HUDEP-2 (cell line): ENCODE data around the gene NECTIN4.
A peak's percentile ranks its signal among the peaks of the same experiment; 100 is the strongest.
"Not testable (repeated sequence)": the region's sequence is repeated elsewhere in the genome, so short reads cannot be mapped to it uniquely, and the experiment has no call there.

Experiments used
- DNase-seq, 76 experiments: peaks; one replicate each; lab custom pipeline; 2025; ENCODE audit not compliant: unreplicated experiment in 76 of 76; lab: John Stamatoyannopoulos, UW

The NECTIN4 gene

DNA sequence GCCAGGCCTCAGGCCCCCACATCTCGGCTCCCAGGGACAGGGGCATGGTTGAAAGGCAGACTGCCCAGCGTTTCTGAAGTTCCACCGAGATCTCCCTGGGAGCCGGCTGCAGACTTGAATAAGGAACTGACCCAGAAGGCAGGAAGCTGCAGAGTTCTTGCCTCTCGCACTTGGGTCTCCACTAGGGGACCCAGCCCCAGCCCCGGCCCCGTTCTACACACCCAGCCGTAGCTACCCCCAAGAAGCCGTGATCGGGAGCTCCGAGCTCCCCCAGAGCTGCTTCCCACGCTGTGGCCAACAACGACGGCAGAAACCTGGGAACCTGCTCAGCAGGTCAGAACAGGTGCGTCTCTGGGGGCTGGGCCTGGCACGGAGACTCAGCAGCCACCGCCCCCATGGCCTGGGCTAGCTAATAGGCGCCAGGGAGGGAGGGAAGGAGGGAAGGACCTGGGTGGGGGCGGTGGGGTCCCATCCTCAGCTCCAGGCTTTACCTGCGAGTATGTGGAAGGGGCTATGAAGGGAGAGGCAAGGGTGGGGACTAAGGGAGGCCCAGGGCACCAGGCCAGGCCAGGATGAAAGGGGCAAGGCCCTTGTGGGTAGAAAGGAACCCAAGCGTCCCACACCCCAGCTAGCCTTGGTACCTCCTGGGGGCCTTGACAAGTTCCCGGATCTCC, at the start of gene NECTIN4:
Gene NECTIN4, minus strand, starts transcription at position 308 of the 674 bp plus-strand sequence. Its CDS starts 262 bp downstream, at position 46.
- no peak for DNase-seq

DNA sequence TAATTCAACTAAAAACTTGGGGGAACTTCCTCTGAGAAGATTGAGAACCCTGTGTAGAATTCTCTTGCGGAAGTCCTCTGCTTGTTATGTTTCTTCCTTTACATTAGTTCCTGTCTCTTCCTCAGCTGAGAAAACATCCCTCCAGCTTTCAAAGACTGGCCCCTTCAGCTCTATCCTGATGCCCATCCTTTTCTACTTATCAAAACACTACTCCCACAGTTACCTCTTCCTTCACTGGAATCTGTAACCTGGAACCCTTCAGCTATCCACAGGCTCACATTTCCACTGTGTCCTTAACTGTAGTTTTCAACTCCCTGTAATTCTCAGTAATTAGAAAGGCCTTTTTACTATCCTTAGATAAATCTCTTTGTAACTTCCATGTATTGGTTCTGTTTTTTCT, 49.1 kb upstream of the NECTIN4 start:
- no peak for DNase-seq

DNA sequence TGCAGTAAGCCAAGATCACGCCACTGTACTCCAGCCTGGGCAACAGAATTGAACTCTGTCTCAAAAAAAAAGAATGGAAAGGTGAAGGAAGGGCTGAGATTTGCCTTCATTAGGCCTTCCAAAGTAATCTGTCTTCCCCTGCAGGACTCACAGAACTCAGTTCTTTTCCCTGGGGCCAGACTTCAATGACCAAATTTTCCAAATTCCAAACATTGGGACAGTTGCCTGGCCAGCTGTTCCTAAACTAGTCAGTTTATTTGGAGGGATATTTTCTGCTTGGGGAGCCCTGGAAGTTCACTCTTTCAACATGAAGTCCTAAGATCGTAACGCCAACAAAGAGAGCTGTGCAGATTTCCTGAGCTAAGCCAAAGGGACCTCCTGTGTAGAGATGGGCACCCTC, 48.5 kb upstream of the NECTIN4 start:
- no peak for DNase-seq

DNA sequence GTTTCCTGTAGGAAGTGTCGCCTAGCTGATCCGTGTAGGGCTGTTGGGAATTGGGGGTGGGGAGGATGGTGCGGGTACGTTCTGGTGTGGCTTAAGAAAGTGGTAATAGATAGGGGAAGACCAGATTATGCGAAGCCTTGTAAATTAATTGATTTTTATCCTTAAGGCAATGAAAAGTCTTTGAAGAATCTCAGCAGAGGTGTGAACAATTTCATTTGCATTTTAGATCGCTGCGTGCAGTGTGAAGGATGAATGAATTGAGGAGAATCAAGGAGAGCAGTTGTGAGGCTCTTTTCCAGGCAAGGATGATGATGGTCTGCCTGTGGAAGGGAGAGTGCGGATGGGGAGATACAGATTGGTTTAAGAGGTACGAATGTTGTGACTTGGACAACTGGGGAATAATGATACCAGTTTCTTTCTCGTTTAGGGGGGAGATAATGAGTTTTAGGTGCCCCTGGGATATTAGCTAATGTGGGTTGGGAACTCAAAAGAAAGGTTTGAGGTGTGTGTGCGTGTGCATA, 43.9 kb upstream of the NECTIN4 start:
- DNase-seq: peak in 2 of 76 experiments; percentile 33 to 40

DNA sequence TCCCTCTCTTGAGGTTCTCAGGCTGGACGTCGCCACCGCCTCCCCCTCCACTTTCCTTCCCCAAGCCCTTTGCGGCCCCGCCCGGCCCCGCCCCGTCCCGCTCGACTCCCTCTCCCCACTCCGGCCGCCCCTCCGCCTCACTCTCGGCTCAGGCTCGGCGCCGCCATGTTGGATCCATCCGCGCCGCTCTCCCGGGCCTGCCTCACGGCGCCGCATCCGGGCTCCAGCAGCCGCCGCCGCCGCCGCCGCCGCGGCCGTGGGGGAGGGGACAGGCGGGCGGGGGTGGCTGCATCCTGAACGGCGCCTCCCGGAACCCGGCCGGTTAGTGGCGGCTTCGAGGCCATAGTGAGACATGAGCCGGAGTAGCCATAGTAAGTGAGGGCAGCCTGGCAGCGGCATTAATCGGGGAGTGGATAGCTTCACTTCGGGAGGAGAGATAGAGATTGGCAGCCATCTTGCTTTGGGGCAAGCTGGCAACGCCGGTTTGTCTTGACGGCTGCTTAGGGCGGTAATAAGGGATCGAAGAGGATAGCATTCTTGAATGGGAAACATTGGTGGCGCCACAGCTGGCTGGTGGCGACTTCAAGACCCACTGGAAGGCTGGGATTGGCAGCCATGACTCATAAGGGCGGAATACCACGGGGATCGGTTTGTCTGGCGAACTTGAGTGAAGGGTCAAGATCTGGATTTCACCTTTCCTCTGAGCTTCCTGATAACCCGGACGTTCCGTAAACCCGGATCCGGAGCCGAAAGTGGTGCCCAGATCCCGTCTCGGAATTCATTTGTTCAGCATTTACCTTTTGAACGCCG, 43.3 kb upstream of the NECTIN4 start, which contains the start of gene DEDD:
Gene DEDD, minus strand, starts transcription at position 258 of the 810 bp plus-strand sequence. CDS start 8,205 bp downstream, outside the sequence.
- peak; percentile 23 to 97 (median 90) for DNase-seq

DNA sequence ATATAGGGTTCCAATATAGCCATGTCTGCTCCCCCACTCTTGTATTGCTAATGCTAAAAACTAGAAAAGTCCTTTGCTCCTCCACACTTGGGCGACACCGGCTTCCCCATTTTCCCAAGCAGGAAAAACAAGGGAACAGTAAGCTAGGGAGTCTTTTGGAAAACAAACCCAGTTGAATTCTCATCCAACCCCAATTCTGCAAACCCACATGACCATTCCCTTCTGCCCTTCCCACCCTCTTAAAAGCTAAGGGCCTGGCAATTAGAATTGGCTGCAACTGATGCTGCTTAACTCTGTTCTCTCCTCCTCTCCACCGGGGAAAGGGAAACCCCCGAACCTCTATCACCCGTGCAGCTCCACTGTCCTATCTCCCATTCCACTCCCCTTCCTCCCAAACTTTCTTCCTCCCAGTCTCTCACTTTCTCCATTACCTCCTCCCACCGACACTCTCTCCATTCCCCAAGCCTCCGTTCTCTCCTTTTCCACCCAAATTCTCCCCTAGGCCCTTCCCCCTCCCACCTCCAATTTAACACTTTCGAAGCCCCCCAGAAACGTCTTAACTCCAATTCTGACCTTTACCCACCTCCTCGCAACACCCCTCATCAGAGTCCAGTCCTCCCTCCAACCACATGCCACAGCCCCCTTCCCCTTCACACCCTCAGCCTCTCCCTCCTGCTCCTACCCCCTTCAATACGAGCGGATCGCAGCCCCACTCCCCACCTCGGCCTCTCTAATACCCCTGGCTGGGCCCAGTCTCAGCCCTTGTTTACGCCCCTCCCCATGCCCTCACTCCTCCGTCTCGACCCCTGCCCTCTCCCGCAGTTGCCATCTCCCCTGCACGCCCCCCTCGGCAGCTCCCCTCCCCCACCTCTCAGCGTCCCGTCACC, 42.4 kb upstream of the NECTIN4 start:
- DNase-seq: peak in 1 of 76 experiments; percentile 44

DNA sequence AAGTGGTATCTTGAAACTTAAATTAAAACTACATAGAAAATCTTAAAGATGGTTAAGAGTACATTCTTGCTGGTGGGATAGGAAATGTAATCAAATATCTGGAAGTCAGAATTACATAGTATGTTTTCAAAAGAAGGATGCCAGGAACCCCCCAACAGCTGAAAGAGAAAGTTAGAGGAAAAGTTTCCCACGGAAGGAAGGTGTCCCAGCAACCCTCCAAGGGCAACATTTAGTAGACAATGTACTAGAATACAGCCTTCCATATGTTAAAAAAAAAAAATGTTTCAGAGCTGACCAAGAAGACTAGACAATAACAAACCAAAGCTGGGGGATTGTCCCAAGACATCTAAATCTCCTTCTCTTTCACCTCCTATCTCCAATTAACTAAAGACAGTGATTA, 40.9 kb upstream of the NECTIN4 start:
- DNase-seq: no peak

DNA sequence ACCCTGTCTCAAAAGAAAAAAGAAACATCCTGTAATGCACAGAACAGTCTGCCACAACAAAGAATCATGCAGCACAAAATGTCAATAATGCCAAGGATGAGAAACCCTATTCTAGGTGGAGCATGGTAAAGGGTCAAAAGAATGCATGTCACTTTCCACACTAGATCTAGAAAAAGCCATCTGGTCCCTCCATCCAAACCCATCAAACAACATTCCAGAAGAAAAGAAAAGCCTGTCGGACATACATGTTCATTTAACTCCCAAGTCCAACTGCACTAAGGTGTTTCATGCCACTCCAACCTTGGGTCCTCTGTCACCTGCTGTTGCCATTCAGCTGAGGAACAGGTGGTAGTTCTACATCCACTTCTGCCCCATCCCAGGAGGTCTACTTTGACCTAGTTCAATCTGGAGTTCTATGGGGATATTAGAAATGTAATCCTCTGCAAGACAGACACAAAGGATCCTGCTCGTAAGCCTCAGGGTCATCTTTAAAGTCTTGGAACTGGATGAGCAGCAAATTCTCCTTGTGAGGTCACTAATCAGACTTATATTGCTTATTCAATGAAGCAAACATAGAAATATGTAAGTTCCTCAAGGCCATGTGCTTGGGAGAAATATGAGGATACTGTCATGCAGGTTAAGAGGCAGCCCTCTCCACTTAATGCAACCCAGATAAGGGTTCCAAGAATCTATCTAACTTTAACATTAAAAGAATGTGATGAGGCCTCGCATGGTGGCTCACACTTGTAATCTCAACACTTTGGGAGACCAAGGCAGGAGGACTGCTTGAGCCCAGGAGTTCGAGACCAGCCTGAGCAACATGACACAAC, 39.4 kb upstream of the NECTIN4 start:
- DNase-seq: peak in 1 of 76 experiments; percentile 4

DNA sequence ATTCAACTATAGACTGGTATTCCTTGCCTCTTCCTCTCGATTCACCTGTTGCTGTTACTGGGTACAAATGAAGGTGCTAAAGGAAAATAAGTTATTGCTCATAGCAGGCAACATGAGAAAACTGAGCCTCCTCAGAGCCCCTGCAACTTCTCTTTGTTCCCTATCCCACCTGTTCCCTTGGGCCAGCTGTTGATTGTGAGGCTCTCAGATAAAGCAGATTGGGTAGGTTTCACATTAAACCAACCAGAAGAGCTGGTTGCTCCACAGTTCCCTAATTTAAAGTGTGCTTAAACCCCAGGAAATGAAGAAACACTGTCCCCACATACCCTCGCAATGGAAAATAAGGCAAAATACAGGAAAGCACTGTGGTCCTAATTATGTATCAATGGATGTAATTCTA, 38.3 kb upstream of the NECTIN4 start:
- no peak for DNase-seq

DNA sequence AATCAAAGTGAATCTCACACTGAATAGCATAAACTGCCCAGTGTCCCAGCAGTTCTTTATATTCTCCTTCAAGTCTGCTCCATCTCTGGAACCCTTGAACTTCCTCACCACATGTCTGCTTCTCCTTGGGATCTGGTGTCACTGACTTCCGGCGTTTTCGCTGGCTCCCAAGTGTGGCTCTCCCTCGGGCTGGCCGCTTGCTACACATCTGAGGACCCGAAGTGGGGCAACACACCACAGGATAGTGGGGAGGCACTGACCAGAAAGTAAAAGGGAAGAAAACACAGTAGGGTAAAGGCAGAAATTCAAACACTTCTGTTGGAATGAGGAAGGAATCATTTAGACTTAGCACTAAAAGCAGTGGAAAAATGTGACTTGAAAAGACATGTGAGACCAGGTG, 33.6 kb upstream of the NECTIN4 start:
- DNase-seq: no peak

DNA sequence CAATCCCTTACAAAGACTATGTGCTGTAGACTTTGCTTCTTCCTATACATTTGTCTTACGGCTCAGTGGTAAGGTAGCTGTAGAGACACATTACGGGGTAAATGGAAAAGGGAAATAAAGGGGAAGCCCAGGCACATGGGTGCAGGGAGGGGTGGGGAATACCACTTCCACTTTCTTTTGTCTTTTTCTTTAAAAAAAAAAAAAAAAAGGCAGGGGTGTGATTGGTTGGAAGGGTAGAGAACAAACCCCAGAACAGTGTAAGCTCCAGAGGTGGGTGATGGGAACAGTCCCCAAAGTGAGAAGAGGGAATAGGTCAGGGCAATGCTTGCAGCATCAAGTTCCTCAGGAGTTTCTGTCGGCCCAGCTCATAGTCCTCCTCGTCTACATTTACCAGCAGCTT, 32.5 kb upstream of the NECTIN4 start:
- DNase-seq: no peak

DNA sequence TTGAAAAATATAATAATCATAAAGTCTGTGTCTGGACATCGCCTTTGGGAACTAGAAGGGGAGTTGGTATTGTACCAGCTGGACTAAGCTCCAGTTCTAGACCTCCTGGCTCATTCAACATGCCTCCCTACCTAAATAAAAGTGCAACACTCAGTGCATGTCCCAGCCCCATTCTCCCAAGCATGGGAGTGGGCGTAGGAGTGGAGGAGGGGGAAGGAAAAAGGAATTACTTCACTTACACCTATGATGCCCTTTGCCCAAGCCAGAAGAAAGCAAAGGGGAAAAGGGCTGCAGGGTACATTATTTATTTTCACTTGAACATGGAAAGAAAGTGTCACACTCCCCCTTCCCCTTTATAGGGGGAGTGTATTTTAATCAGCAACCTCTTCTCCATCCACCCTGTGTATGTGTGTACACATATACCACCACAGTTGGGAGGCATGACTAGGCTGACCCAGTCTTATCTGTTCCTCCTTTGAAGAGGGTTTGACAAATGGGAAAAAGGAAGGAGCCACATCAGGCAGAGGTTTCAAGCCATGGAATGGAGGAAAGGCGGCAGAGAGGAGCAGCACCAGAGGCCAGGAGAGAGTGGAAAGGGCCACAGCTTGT, 31.8 kb upstream of the NECTIN4 start:
- no peak for DNase-seq

DNA sequence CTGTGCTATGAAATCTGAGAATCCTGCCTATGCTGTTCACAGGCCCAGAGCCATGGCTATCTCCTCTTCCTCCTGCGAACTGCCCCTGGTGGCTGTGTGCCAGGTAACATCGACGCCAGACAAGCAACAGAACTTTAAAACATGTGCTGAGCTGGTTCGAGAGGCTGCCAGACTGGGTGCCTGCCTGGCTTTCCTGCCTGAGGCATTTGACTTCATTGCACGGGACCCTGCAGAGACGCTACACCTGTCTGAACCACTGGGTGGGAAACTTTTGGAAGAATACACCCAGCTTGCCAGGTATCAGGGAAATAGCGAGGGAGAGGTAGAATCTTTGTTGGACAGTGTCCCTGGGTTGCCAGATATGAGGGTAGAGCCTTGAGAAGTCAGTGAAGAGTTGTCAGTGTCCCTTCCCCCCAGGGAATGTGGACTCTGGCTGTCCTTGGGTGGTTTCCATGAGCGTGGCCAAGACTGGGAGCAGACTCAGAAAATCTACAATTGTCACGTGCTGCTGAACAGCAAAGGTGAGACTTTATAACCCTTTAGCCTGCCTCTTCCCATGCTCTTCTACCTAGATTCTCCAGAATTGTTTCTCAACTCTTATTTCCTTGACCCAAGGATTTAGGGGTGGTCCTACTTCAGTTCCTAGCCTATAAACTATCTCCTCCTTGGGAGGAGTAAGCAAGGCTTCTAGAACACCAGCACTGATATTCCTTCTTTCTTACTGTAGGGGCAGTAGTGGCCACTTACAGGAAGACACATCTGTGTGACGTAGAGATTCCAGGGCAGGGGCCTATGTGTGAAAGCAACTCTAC, 29.9 kb upstream of the NECTIN4 start:
- DNase-seq: peak in 73 of 76 experiments; percentile 18 to 74 (median 56)

DNA sequence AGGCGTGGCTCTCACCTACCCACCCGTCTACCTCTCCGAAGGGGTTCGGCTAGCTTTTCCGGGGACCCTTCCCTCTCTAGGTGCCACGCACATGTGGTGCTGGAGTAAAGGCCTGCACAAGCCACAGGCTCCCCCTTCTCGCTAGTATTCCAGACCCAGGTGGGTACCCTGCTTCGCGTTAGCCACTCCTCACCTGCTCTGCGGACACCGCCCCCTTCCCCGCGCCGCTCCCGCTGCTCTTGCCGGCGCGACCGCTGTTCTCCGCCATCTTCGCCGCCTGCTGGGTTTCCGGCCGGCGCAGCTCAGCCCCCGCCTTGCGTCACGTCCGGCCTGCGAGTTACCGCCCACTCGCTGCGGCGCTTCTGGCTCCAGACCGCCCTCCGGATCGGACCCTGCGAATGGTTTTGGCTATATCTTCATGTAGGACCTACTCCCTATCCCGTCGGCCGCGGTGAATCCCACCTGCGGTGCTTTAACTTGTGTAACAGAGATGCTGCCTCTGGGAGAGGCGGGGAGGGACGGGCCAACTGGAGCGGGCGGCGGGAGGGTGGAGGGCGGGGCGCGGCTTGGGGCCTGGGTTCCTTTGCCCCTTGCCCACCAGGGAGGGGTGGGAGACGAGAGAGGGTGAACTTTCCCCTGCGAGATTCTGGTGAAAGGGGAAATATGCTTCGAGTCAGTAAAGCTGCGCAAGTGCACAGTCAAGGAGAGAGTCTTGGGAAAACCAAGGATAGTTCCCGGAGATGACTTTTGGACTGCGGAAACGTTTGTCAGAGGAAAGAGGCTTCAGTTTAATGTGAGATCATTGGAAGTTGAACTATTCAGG, 28.6 kb upstream of the NECTIN4 start, which contains the start of the genes NIT1 and PFDN2:
Gene NIT1, plus strand, starts transcription at position 347 of the 823 bp plus-strand sequence. Its CDS starts 72 bp downstream, at position 419.
Gene PFDN2, minus strand, starts transcription at position 279 of the 823 bp plus-strand sequence. Its CDS starts 11 bp downstream, at position 268.
- DNase-seq: peak in 71 of 76 experiments; percentile 12 to 85 (median 61)

DNA sequence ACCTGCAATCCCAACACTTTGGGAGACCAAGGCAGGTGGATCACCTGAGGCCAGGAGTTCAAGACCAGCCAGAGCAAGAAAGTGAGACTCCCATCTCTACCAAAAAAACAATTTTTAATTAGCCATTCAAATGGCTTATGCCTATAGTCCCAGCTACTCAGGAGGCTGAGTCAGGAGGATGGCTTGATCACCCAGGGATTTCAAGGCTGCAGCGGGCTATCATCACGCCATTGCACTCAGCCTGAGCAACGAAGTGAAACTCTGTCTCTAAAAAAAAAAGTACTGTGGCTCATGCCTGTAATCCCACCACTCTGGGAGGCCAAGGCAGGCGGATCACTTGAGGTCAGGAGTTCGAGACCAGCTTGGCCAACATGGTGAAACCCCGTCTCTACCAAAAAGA, 26.6 kb upstream of the NECTIN4 start:
- not testable (repeated sequence) for DNase-seq

DNA sequence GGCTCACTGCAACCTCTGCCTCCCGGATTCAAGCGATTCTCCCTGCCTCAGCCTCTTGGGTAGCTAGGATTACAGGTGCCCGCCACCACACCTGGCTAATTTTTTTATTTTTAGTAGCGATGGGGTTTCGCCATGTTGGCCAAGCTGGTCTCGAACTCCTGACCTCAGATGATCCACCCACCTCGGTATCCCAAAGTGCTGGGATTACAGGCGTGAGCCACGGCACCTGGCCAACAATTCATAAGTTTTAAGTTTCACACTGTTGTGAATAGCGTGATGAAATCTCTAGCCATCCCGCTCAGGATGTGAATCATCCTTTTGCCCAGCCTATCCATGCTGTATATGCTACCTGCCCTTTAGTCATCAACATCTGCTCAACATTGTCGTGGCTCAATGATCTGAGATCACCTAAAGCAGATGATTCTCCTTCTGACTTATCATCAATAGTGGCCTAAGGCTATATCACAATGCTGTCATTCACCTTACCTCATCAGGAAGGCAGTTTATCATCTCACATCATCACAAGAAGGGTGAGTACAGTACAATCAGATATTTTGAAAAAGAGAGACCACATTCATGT, 25.9 kb upstream of the NECTIN4 start:
- no peak for DNase-seq

DNA sequence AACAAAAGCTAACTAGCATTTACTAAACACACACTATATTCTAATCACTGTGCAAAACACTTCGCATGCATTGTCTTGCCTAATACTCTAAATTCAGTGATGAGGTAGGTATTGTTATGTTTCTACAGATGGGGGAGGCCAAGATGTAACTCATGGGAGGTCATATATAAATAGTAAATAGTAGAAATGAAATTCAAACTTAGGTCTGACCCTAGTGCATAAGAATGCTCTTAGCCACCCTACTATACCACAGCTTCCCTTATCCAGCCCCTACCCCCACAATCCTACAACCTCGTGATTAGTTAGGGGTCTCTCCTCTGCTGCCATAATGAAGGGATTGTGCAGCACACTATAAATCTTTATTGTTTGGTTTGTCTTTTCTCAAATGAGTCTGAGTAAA, 25.2 kb upstream of the NECTIN4 start:
- DNase-seq: no peak
